ENCODE measurements around the gene OTOP2. TPM values are rescaled to one million over a fixed set of nuclear protein-coding genes. Genes with fewer than 3 reads are reported as not detected.

Gene OTOP2
- polyA plus RNA-seq, 4 donors, result 0.22 to 5.9 (median 0.46) TPM

DNA sequence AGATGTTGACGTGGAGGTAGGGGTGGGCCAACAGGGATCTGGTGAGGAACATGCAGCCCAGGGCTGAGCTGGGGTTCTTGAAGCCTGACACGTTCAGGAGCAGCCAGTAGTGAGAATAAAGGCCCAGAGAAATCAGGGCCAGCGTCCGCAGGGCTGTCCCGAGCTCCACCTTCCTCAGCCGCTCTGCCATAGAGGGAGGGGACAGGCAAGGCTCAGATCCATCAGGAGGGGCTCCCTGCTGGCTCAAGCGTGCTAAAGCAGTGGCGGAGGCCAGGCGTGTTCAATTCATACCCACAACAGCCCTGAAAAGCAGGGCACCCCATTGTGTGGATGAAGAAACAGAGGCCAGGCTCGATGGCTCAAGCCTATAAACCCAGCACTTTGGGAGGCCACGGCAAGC is 43.0 kb upstream of the OTOP2 start:
- 73 to 86% (median 82%) methylated on average over 11 of the region's 11 CpGs for WGBS, 3 donors
- peaks cover 0 to 14% (median 0%) of the 10 kb centered on the region in 3 donors for H3K4me1 ChIP-seq (ENCODE audit: control insufficient read depth in 3 of 3, insufficient read depth in 2 of 3, low read depth in 1 of 3, low read length in 2 of 3)
- no peak for DNase-seq
- no peak overlapping the region for H3K27ac ChIP-seq (ENCODE audit: low read depth in 1 of 3, low read length in 2 of 3)
- peaks cover 0 to 5% (median 0%) of the 10 kb centered on the region in 3 donors for H3K36me3 ChIP-seq (ENCODE audit: control insufficient read depth in 3 of 3, insufficient read depth in 2 of 3, low read depth in 1 of 3, low read length in 3 of 3)
- no peak for FAIRE-seq
- H3K27me3 ChIP-seq (ENCODE audit: control insufficient read depth in 3 of 3, insufficient read depth in 3 of 3, low read length in 3 of 3), result peaks cover 0 to 4% (median 4%) of the 10 kb centered on the region in 3 donors
- H3K9me3 ChIP-seq (ENCODE audit: control insufficient read depth in 2 of 2, insufficient read depth in 1 of 2, low read depth in 1 of 2, low read length in 1 of 2), result no peaks in the 10 kb centered on the region
- H3K4me3 ChIP-seq (ENCODE audit: low read depth in 1 of 3, low read length in 3 of 3), result no peak overlapping the region

- no peak overlapping the region for H3K4me3 ChIP-seq (ENCODE audit: low read depth in 1 of 3, low read length in 3 of 3)
- H3K36me3 ChIP-seq (ENCODE audit: control insufficient read depth in 3 of 3, insufficient read depth in 2 of 3, low read depth in 1 of 3, low read length in 3 of 3), result peaks cover 0 to 5% (median 0%) of the 10 kb centered on the region in 3 donors
- no peaks in the 10 kb centered on the region for H3K9me3 ChIP-seq (ENCODE audit: control insufficient read depth in 2 of 2, insufficient read depth in 1 of 2, low read depth in 1 of 2, low read length in 1 of 2)
- H3K27ac ChIP-seq (ENCODE audit: low read depth in 1 of 3, low read length in 2 of 3), result no peak overlapping the region
- peaks cover 0 to 4% (median 4%) of the 10 kb centered on the region in 3 donors for H3K27me3 ChIP-seq (ENCODE audit: control insufficient read depth in 3 of 3, insufficient read depth in 3 of 3, low read length in 3 of 3)
- no peak for DNase-seq
- FAIRE-seq, result no peak
- WGBS, 3 donors, result 74 to 76% (median 74%) methylated on average over 20 of the region's 20 CpGs
- H3K4me1 ChIP-seq (ENCODE audit: control insufficient read depth in 3 of 3, insufficient read depth in 2 of 3, low read depth in 1 of 3, low read length in 2 of 3), result peaks cover 0 to 11% (median 0%) of the 10 kb centered on the region in 3 donors
Observed at GRCh38 chr17:74882517-74883240, 41.4 kb upstream of the OTOP2 start.

- no peaks in the 10 kb centered on the region for H3K9me3 ChIP-seq (ENCODE audit: control insufficient read depth in 2 of 2, insufficient read depth in 1 of 2, low read depth in 1 of 2, low read length in 1 of 2)
- no peak overlapping the region for H3K4me3 ChIP-seq (ENCODE audit: low read depth in 1 of 3, low read length in 3 of 3)
- peaks cover 0 to 4% (median 4%) of the 10 kb centered on the region in 3 donors for H3K27me3 ChIP-seq (ENCODE audit: control insufficient read depth in 3 of 3, insufficient read depth in 3 of 3, low read length in 3 of 3)
- peaks cover 0 to 5% (median 0%) of the 10 kb centered on the region in 3 donors for H3K4me1 ChIP-seq (ENCODE audit: control insufficient read depth in 3 of 3, insufficient read depth in 2 of 3, low read depth in 1 of 3, low read length in 2 of 3)
- WGBS, 3 donors, result 70 to 84% (median 83%) methylated on average over 15 of the region's 15 CpGs
- no peak for DNase-seq
- no peak overlapping the region for H3K27ac ChIP-seq (ENCODE audit: low read depth in 1 of 3, low read length in 2 of 3)
- no peak for FAIRE-seq
- peaks cover 0 to 5% (median 0%) of the 10 kb centered on the region in 3 donors for H3K36me3 ChIP-seq (ENCODE audit: control insufficient read depth in 3 of 3, insufficient read depth in 2 of 3, low read depth in 1 of 3, low read length in 3 of 3)
Observed at GRCh38 chr17:74883241-74883745, 40.8 kb upstream of the OTOP2 start.

GRCh38 chr17:74888469-74888868 is 35.6 kb upstream of the OTOP2 start:
- Histone ChIP-seq H3K27ac (ENCODE audit: low read depth in 1 of 3, low read length in 2 of 3) (no peak overlapping the region), H3K4me1 (ENCODE audit: control insufficient read depth in 3 of 3, insufficient read depth in 2 of 3, low read depth in 1 of 3, low read length in 2 of 3) (no peaks in the 10 kb centered on the region), H3K9me3 (ENCODE audit: control insufficient read depth in 2 of 2, insufficient read depth in 1 of 2, low read depth in 1 of 2, low read length in 1 of 2) (no peaks in the 10 kb centered on the region), H3K4me3 (ENCODE audit: low read depth in 1 of 3, low read length in 3 of 3) (no peak overlapping the region), H3K36me3 (ENCODE audit: control insufficient read depth in 3 of 3, insufficient read depth in 2 of 3, low read depth in 1 of 3, low read length in 3 of 3) (peaks cover 0 to 2% (median 0%) of the 10 kb centered on the region in 3 donors), H3K27me3 (ENCODE audit: control insufficient read depth in 3 of 3, insufficient read depth in 3 of 3, low read length in 3 of 3) (peaks cover 0 to 20% (median 5%) of the 10 kb centered on the region in 3 donors)
- FAIRE-seq, result no peak
- no peak for DNase-seq
- 68 to 73% (median 70%) methylated on average over 13 of the region's 13 CpGs for WGBS, 3 donors

DNA sequence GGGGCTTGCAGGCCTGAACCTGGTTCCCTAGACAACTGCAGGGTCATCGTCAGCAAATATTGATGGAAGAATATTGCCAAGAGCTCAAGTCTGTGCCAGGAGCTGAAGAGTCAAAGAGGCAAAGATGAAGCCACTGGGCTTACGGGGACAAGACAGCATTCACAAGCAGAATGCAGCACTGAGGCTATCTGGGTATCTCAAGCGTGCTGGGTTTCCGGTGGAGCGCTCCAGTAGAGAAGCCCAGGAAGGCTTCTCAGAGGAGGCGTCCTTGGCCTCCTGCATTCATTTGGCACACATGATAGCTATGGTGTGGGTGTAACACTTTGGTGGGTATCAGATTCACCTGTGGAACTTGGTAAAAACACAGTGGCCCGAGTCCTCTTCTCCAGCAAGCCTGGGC is 33.5 kb upstream of the OTOP2 start:
- H3K36me3 ChIP-seq (ENCODE audit: control insufficient read depth in 3 of 3, insufficient read depth in 2 of 3, low read depth in 1 of 3, low read length in 3 of 3), result peaks cover 0 to 2% (median 0%) of the 10 kb centered on the region in 3 donors
- 86 to 95% (median 88%) methylated on average over 7 of the region's 7 CpGs for WGBS, 3 donors
- H3K4me1 ChIP-seq (ENCODE audit: control insufficient read depth in 3 of 3, insufficient read depth in 2 of 3, low read depth in 1 of 3, low read length in 2 of 3), result no peaks in the 10 kb centered on the region
- FAIRE-seq (no peak), DNase-seq (no peak)
- no peaks in the 10 kb centered on the region for H3K9me3 ChIP-seq (ENCODE audit: control insufficient read depth in 2 of 2, insufficient read depth in 1 of 2, low read depth in 1 of 2, low read length in 1 of 2)
- H3K27ac ChIP-seq (ENCODE audit: low read depth in 1 of 3, low read length in 2 of 3), result no peak overlapping the region
- peaks cover 0 to 38% (median 17%) of the 10 kb centered on the region in 3 donors for H3K27me3 ChIP-seq (ENCODE audit: control insufficient read depth in 3 of 3, insufficient read depth in 3 of 3, low read length in 3 of 3)
- no peak overlapping the region for H3K4me3 ChIP-seq (ENCODE audit: low read depth in 1 of 3, low read length in 3 of 3)

- H3K27me3 ChIP-seq (ENCODE audit: control insufficient read depth in 3 of 3, insufficient read depth in 3 of 3, low read length in 3 of 3), result peaks cover 0 to 48% (median 26%) of the 10 kb centered on the region in 3 donors
- no peak overlapping the region for H3K27ac ChIP-seq (ENCODE audit: low read depth in 1 of 3, low read length in 2 of 3)
Observed at GRCh38 chr17:74892013-74892841, 31.8 kb upstream of the OTOP2 start.

GRCh38 chr17:74892974-74893911 is 30.8 kb upstream of the OTOP2 start, which contains the start of gene FADS6:
Gene FADS6, minus strand, starts transcription at chr17:74893633. Its CDS starts 38 bp downstream, at chr17:74893595.
- DNase-seq (peak; percentile 81 to 84), FAIRE-seq (no peak)
- no peaks in the 10 kb centered on the region for H3K9me3 ChIP-seq (ENCODE audit: control insufficient read depth in 2 of 2, insufficient read depth in 1 of 2, low read depth in 1 of 2, low read length in 1 of 2)
- peaks cover 0 to 48% (median 26%) of the 10 kb centered on the region in 3 donors for H3K27me3 ChIP-seq (ENCODE audit: control insufficient read depth in 3 of 3, insufficient read depth in 3 of 3, low read length in 3 of 3)
- H3K36me3 ChIP-seq (ENCODE audit: control insufficient read depth in 3 of 3, insufficient read depth in 2 of 3, low read depth in 1 of 3, low read length in 3 of 3), result peaks cover 0 to 2% (median 0%) of the 10 kb centered on the region in 3 donors
- 2 to 4% (median 4%) methylated on average over 55 to 86 of the region's 86 CpGs for WGBS, 3 donors
- peak within 1 kb of the TSS in 1 of 3 donors; percentile 35 for H3K27ac ChIP-seq (ENCODE audit: low read depth in 1 of 3, low read length in 2 of 3)
- H3K4me3 ChIP-seq (ENCODE audit: low read depth in 1 of 3, low read length in 3 of 3), result peak within 1 kb of the TSS in 2 of 3 donors; percentile 52 to 69
- H3K4me1 ChIP-seq (ENCODE audit: control insufficient read depth in 3 of 3, insufficient read depth in 2 of 3, low read depth in 1 of 3, low read length in 2 of 3), result no peaks in the 10 kb centered on the region

More at GRCh38 chr17:74892013-74892841, 31.8 kb upstream of the OTOP2 start:
- peak; percentile 22 to 48 for DNase-seq
- Histone ChIP-seq H3K4me3 (ENCODE audit: low read depth in 1 of 3, low read length in 3 of 3) (peak overlapping the region in 2 of 3 donors; percentile 52 to 69), H3K9me3 (ENCODE audit: control insufficient read depth in 2 of 2, insufficient read depth in 1 of 2, low read depth in 1 of 2, low read length in 1 of 2) (no peaks in the 10 kb centered on the region), H3K36me3 (ENCODE audit: control insufficient read depth in 3 of 3, insufficient read depth in 2 of 3, low read depth in 1 of 3, low read length in 3 of 3) (peaks cover 0 to 2% (median 0%) of the 10 kb centered on the region in 3 donors), H3K4me1 (ENCODE audit: control insufficient read depth in 3 of 3, insufficient read depth in 2 of 3, low read depth in 1 of 3, low read length in 2 of 3) (no peaks in the 10 kb centered on the region)
- WGBS, 3 donors, result 40 to 64% (median 48%) methylated on average over 19 to 20 of the region's 20 CpGs
- FAIRE-seq, result no peak

All from small intestine (tissue), 7 donors.